ENCODE data around the gene PRDM15. TPM values are rescaled to one million over a fixed set of nuclear protein-coding genes. Genes with fewer than 3 reads are reported as not detected.

The PRDM15 gene
- polyA plus RNA-seq, 1 experiment = 5.1 TPM

Small RNA genes within 50 kb of the gene (small RNA-seq; reads per million reads assigned to genes)
- not detected for gene RF00334 (ENCODE audit: insufficient read length, low read depth)

Other genes starting within 250 kb of the PRDM15 start
- not detected in 2 replicates for gene RIPK4, start 112.3 kb downstream of the PRDM15 start, polyA plus RNA-seq (2011; rRNA removed)
- gene C2CD2, start 74.7 kb upstream of the PRDM15 start, polyA plus RNA-seq (2011; rRNA removed) = 25.3 and 25.4 TPM in 2 replicates
- 13.4 and 14.0 TPM in 2 replicates for gene ZBTB21, start 131.0 kb upstream of the PRDM15 start, polyA plus RNA-seq (2011; rRNA removed)
- gene UMODL1, start 192.0 kb upstream of the PRDM15 start, polyA plus RNA-seq (2011; rRNA removed) = 0.01 and 0.09 TPM in 2 replicates